GM18873 (cell line): ENCODE data around the gene MFN2.

ENCODE experiments used
- ATAC-seq: cut with Tn5 transposase; IDR thresholded peaks from one replicate; pipeline ENCODE4 v1.9.1; 2021; ENCODE audit warnings: mild to moderate bottlenecking, moderate library complexity, moderate number of reproducible peaks; ENCODE audit not compliant: unreplicated experiment, low FRiP score

MFN2 gene

GRCh38 chr1:11957897-11958296, 22.3 kb upstream of the MFN2 start:
- no peak for ATAC-seq

DNA sequence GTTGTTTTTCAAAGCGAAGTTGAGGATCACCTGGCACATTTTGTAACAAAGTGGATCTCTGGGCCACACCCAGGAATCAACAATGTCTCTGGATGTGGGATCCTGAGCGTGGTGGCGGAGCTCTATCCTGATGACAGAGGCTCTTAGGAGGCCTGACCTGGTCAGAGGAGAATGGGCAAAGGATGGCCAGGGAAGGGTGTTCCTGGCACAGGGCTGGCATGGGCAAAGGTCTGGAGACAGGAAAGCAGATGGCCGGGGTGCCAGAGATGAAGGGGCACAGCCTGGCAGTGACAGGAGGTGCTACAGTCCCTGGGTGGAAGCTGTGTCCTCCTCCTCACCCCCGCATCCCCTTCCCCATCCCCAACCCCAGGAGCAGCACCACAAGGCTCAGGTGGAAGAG, 20.0 kb upstream of the MFN2 start:
- ATAC-seq = no peak

DNA sequence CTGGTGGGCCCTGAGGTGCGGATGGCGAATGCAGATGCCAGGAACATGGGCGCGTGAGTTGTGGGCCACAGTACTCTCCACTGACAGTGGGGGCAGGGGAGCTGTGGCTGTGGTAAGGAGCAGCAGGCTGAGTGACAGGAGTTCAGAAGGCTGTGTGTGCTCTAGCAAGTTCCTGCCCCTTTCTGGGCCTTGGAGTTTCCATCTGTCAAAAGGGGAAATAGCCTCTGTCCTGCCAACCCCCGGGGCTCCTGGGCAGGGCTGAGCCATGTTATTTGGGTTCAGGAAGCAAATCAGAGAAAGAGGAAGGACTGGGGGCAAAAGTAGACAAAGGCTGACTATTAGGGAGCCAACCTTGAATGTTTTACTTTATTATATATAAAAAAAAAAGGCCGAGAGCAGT, 19.5 kb upstream of the MFN2 start:
- no peak for ATAC-seq

- no peak for ATAC-seq
Observed at GRCh38 chr1:11961230-11961629, 19.0 kb upstream of the MFN2 start.

GRCh38 chr1:11963622-11964021, 16.6 kb upstream of the MFN2 start:
- no peak for ATAC-seq

GRCh38 chr1:11964656-11965055, 15.6 kb upstream of the MFN2 start:
- ATAC-seq = no peak

DNA sequence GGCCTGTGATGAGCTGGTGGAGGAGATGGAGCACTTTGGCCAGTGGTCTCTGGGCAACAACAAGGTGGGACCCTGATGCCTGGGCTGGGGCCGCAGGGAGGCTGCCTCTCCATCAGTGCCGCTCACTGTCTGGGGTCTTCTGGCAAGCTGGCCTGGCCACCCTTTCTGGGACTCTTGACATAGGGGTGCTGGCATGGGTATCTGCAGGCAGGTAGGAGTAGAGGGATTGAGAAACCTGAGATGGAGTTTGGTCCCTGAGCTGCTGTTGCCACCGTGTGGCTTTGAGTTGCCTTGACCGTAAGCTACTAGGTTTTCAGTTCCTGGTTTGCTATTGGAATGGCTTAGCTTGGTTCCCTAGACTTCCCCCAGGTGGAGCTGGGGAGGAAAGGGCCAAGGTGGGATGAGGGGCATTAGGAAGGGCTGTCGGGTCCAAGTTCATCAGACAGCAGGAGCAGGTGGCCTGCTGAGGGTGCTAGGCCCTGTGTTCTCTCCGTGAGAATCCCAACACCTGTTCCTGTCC, 13.2 kb upstream of the MFN2 start:
- ATAC-seq = no peak

- no peak for ATAC-seq
Observed at GRCh38 chr1:11970441-11971185, 9.6 kb upstream of the MFN2 start.

- ATAC-seq = no peak
Observed at GRCh38 chr1:11977625-11978024, 2.6 kb upstream of the MFN2 start.

GRCh38 chr1:11978301-11978700, 1.9 kb upstream of the MFN2 start:
- no peak for ATAC-seq

GRCh38 chr1:11979028-11979850, 1.0 kb upstream of the MFN2 start:
- no peak for ATAC-seq

DNA sequence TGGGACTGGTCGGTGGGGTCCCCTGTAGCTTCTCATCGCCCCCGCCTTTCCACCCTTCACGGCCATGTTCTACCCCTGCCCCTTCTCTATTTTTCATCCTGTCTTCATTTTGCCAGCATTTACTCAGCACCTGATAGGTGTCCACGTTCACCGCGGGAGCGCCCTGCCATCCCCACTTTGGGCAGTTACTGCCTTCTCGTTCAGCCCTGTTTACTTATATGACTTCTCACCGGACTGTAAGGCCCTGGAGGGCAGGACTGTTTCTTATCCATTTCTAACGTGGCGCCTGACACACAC, 380 bp downstream of the MFN2 start:
- no peak for ATAC-seq

DNA sequence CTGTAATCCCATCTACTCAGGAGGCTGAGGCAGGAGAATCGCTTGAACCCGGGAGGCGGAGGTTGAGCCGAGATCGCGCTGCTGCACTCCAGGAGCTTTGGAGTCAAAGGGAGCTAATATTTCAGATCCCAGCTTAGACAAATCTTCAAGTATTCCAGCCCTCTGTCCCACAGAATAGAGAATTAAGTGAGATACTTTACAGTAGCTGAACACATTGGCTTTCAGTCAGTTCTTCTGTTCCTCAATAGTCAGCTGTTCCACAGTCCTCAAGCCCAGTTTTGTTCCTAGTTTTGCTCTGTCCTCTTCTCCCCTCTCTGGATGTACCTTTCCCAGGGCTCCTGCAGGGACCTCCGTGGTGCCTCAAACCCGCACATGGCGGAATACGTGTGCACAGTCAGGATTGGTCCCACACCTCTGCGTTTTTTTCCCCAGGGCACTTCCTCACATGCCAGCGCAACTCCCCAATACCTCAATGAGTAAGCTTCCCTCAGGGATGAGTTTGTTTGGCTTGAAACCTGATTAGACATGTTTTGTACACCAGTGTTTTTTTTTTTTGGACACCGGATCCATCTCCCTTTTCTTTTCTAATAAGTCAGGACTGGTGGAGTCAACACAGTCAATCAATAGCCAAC, 1.2 kb downstream of the MFN2 start:
- no peak for ATAC-seq

- ATAC-seq = no peak
Observed at GRCh38 chr1:11982010-11982392, 1.8 kb downstream of the MFN2 start.

GRCh38 chr1:11984121-11984520, 3.9 kb downstream of the MFN2 start:
- ATAC-seq = no peak

GRCh38 chr1:11984576-11984975, 4.3 kb downstream of the MFN2 start:
- no peak for ATAC-seq

GRCh38 chr1:11985171-11985570, 4.9 kb downstream of the MFN2 start:
- ATAC-seq = no peak

DNA sequence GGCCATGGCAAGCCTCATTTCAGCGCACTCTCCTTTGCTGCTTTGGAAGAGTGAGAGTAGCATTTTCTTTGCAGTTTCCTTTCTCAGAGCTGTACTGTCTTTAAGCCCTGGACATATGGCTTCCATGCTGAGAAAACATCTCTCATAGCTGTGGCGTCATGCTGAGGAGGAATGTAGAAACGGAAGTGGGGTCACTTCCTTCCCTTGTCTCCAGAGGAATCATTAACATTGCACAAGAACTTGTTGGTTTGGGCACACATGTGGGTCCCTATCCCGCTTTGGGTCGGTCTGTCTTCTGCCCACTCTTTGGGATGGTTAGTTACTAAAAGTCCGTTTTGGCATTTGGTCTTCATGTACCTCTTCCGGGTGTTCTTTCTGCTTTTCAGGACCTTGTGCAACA, 5.6 kb downstream of the MFN2 start:
- no peak for ATAC-seq

DNA sequence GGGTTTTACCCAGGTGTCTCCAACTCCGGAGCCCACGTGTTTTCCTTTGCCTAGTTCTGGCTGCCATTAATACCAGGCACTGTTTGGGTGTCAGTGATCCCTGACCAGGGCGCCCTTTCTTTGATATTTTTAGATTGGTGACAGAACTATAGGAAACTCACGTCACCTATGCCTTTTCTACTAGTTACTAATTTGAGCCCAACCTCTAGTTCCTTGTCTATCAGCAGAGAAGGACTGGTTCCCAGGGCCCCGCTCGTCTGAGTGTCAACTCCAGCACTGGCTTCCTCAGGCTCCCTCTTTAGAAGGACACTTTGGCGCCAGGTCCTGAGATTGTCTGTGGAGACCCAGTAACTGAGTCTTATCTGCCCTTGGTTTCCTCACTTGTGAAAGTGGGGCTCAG, 9.4 kb downstream of the MFN2 start:
- no peak for ATAC-seq

- no peak for ATAC-seq
Observed at GRCh38 chr1:11990303-11991032, 10.2 kb downstream of the MFN2 start.
